Panc1 (cell line): ENCODE data around the gene CACNA1B. TPM values are rescaled to one million over a fixed set of nuclear protein-coding genes. Genes with fewer than 3 reads are reported as not detected.

Source experiments
- ATAC-seq: fragments of 200-7000 bp; cut with Tn5 transposase; 2 replicates; pipeline ENCODE4 v1.9.1; 2020; ENCODE audit warnings: mild to moderate bottlenecking, moderate library complexity
- BruUV-seq: library from RNA; stranded (reverse); fragments of 400-500 nt; replicated peaks from 2 replicates; lab custom pipeline; 2021; lab: Mats Ljungman, UMichigan
- CTCF ChIA-PET: fragments of 300-600 bp; sonication (Branson Sonifier 250); formaldehyde crosslinking; loops from one replicate; lab custom pipeline; 2022; ENCODE audit warnings: antibody characterized with exemption; lab: Charles Lee
- POLR2A ChIA-PET: fragments of 300-600 bp; sonication (Branson Sonifier 250); formaldehyde crosslinking; loops from one replicate; lab custom pipeline; 2022; ENCODE audit warnings: antibody characterized with exemption; lab: Charles Lee
- DNase-seq: peaks from one replicate; pipeline ENCODE4 v3.0.0-alpha.2; 2010; ENCODE audit warnings: low read depth, low spot score
- H3K27ac ChIP-seq: 2 replicates; pipeline ENCODE4 v1.5.1; 2011; ENCODE audit warnings: mild to moderate bottlenecking, low read length, inconsistent platforms
- H3K27me3 ChIP-seq: fragments of 200-500 bp; sonication (Bioruptor generic); 2 replicates; pipeline ENCODE4 v1.6.0; 2014; ENCODE audit warnings: low read length, inconsistent platforms; ENCODE audit not compliant: control insufficient read depth, insufficient read depth
- H3K36me3 ChIP-seq: fragments of 200-500 bp; sonication (Bioruptor generic); 2 replicates; pipeline ENCODE4 v1.5.1; 2014; ENCODE audit warnings: inconsistent platforms, mild to moderate bottlenecking, low read length, moderate library complexity; ENCODE audit not compliant: control insufficient read depth, insufficient read depth
- H3K4me1 ChIP-seq: 2 replicates; pipeline ENCODE4 v1.5.1; 2011; ENCODE audit warnings: inconsistent platforms, mild to moderate bottlenecking, low read length, moderate library complexity; ENCODE audit not compliant: control insufficient read depth, insufficient read depth
- H3K4me3 ChIP-seq, 2 experiments: 2 replicates each; pipeline ENCODE4 v1.5.1; 2011 to 2012; ENCODE audit warnings: low read depth in 2 of 2, low read length in 2 of 2, mild to moderate bottlenecking in 2 of 2, inconsistent platforms in 1 of 2, moderate library complexity in 1 of 2
- H3K9me3 ChIP-seq: fragments of 200-500 bp; sonication (Bioruptor generic); 2 replicates; pipeline ENCODE4 v1.5.1; 2014; ENCODE audit warnings: low read depth, mild to moderate bottlenecking, inconsistent platforms, low read length, moderate library complexity; ENCODE audit not compliant: control insufficient read depth, insufficient read depth
- POLR2AphosphoS5 ChIP-seq: IDR thresholded peaks from 2 replicates; pipeline ENCODE4 v1.6.1; 2012; ENCODE audit warnings: mild to moderate bottlenecking, low read depth, low read length, moderate library complexity
- REST ChIP-seq, 2 experiments: IDR thresholded peaks; 2 replicates each; pipeline ENCODE4 v1.6.1; 2011 to 2012; ENCODE audit warnings: low read depth in 2 of 2, control low read depth in 1 of 2, low read length in 1 of 2, mild to moderate bottlenecking in 1 of 2, moderate library complexity in 1 of 2; ENCODE audit not compliant: insufficient read depth in 1 of 2
- SIN3A ChIP-seq: IDR thresholded peaks from 2 replicates; pipeline ENCODE4 v1.6.1; 2012; ENCODE audit warnings: low read depth, mild to moderate bottlenecking, low read length, moderate library complexity, borderline replicate concordance; ENCODE audit not compliant: insufficient read depth
- TCF7L2 ChIP-seq: IDR thresholded peaks from 2 replicates; pipeline ENCODE4 v1.6.1; 2011; ENCODE audit warnings: mild to moderate bottlenecking, low read depth, low read length, inconsistent platforms
- in situ Hi-C: cut with HindIII; loops from 2 replicates; pipeline ENCODE4 v1.10.0; 2016; ENCODE audit warnings: low sequenced_read_pairs, low pct_unique_long_range_greater_than_20kb
- intact Hi-C: fragments of 100-400 bp; cut with micrococcal nuclease; formaldehyde crosslinking; loops from one replicate; pipeline ENCODE4 v1.10.0; 2022; ENCODE audit not compliant: unreplicated experiment
- total RNA-seq: library from RNA; stranded (reverse); gene quantifications from one replicate; pipeline ENCODE4 v1.2.1, GENCODE V29; 2021; ENCODE audit not compliant: unreplicated experiment
- TF ChIP-seq, protein P1 (sequence below): fragments of 450-650 bp; IDR thresholded peaks from 2 replicates; pipeline ENCODE4 v1.5.1; 2017; ENCODE audit warnings: mild to moderate bottlenecking

The CACNA1B gene
- total RNA-seq, 1 experiment from 2014 or later = 0.49 TPM

DNA sequence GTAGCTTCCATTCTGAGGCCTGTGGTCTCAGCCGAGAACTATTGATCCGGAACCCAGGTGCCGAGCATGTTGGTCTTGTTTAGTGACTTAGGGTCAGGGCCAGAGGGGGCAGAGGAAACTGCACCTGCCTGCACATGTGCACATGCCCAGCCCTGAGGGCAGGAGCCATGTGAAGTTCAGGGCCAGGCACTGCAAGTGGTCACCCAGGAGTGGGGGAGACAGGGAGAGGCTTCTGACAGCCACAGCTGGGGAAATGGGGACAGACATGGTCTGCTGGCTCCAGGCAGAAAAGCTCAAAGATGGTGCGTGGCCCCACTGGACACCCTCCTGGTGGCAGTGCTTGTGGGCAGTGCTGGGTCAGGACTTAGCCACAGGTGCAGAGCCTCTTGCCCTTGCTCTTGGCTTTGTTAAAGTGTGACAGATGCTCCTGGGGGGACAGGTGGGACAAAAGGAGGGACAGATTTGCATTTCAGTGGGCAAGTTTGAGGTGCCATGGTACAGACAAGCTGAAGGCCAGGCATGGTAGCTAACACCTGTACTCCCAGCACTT, 134.4 kb downstream of the CACNA1B start:
- ATAC-seq (no peak), DNase-seq (no peak)
- ChIA-PET CTCF (no interaction called here), POLR2A (interaction anchor here (0.6 kb wide), 1 partner anchor 516 kb away, joined by 7 read pairs; no protein-coding TSS in a partner anchor)
- Histone ChIP-seq H3K9me3 (no peaks in the 10 kb centered on the region), H3K27ac (no peak overlapping the region), H3K4me3 (no peak overlapping the region), H3K4me1 (no peaks in the 10 kb centered on the region), H3K36me3 (no peaks in the 10 kb centered on the region), H3K27me3 (no peaks in the 10 kb centered on the region)
- TF ChIP-seq REST (IDR thresholded peaks at IDR 0.05; ENCODE audit: insufficient read depth in 1 of 2, low read depth in 2 of 2, low read length in 1 of 2) (no peak), TCF7L2 (no peak), SIN3A (no peak), POLR2AphosphoS5 (no peak)
- TF ChIP-seq, protein P1, sequence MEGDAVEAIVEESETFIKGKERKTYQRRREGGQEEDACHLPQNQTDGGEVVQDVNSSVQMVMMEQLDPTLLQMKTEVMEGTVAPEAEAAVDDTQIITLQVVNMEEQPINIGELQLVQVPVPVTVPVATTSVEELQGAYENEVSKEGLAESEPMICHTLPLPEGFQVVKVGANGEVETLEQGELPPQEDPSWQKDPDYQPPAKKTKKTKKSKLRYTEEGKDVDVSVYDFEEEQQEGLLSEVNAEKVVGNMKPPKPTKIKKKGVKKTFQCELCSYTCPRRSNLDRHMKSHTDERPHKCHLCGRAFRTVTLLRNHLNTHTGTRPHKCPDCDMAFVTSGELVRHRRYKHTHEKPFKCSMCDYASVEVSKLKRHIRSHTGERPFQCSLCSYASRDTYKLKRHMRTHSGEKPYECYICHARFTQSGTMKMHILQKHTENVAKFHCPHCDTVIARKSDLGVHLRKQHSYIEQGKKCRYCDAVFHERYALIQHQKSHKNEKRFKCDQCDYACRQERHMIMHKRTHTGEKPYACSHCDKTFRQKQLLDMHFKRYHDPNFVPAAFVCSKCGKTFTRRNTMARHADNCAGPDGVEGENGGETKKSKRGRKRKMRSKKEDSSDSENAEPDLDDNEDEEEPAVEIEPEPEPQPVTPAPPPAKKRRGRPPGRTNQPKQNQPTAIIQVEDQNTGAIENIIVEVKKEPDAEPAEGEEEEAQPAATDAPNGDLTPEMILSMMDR = no peak
- BruUV-seq = no TSS peak
- intact Hi-C loops = no loop called here
- in situ Hi-C loops = no loop called here

- ChIA-PET POLR2A (no interaction called here), CTCF (no interaction called here)
- Histone ChIP-seq H3K4me1 (no peaks in the 10 kb centered on the region), H3K9me3 (no peaks in the 10 kb centered on the region), H3K27me3 (no peaks in the 10 kb centered on the region), H3K36me3 (no peaks in the 10 kb centered on the region), H3K4me3 (no peak overlapping the region), H3K27ac (no peak overlapping the region)
- intact Hi-C loops (no loop called here), in situ Hi-C loops (no loop called here)
- no peak for DNase-seq
- TF ChIP-seq REST (IDR thresholded peaks at IDR 0.05; ENCODE audit: insufficient read depth in 1 of 2, low read depth in 2 of 2, low read length in 1 of 2) (no peak), SIN3A (no peak), POLR2AphosphoS5 (no peak), TCF7L2 (no peak)
- TF ChIP-seq, protein P1 = no peak
- no peak for ATAC-seq
- no TSS peak for BruUV-seq
Observed at GRCh38 chr9:138013273-138013672, 135.7 kb downstream of the CACNA1B start.
